Medulla oblongata (tissue), 1 donor: ENCODE measurements around the gene LDB2.

ENCODE experiments used
- DNase-seq: peaks from one replicate; pipeline ENCODE4 v3.0.0-alpha.2; 2015; ENCODE audit errors: extremely low spot score

LDB2 gene

GRCh38 chr4:16802044-16802443 is 96.4 kb downstream of the LDB2 start:
- DNase-seq: no peak

- no peak for DNase-seq
These were observed 97.1 kb downstream of the LDB2 start for GRCh38 chr4:16801356-16801755.

- DNase-seq: peak; percentile 73
These were observed 103.5 kb downstream of the LDB2 start for GRCh38 chr4:16794816-16795445.

DNA sequence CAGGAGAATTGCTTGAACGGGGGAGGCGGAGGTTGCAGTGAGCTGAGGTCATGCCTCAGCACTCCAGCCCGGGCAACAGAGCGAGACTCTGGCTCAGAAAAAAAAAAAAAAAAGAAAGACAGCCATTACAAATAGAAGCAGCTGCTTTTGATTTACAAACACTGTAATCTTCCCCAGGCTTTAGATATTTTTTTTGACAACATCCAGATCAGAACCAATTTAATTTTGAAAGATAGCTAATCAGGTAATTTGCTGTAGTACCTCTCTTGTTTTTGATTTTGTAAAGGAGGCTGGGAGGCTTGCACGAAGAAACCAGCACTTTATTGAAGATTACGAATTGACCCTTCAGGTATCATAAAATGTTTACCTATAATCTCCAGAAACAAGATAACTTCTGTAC is 107.0 kb downstream of the LDB2 start:
- DNase-seq: no peak

- no peak for DNase-seq
These were observed 107.9 kb downstream of the LDB2 start for GRCh38 chr4:16790508-16790907.

GRCh38 chr4:16788868-16789267 is 109.6 kb downstream of the LDB2 start:
- no peak for DNase-seq

DNA sequence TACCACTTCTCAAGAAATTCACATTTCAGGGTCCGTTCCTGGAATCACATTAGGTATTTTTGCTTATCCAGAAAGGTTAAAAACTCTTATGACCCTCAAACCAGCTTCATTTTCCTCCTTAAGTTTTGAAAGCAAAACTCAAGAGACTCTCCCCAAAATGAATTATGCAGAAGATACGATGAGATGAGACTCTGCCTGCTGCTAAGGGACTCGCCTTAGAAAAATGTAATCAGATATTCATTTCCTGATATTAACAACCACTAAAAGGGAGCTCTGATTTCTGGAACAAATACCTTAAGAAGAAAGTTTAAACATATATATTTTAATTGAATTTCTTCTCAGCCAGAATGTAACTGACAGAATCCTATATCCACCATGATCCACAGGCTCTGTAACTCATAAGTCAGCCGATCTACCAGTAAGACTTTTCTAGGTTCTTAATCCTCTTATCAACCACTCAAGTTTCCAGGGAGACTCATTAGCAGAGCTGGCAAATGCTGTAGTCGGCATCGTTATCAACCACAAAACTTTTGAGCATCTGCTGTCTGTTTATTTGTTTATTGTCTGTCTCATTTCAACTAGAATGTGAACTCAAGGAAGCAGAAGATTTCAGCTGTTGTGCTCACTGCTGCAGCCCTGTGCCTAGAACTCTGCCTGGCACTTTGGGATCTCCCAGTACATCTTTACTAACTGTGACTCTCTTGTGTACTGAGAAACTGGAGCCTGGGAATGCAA is 112.5 kb downstream of the LDB2 start:
- DNase-seq: no peak

- no peak for DNase-seq
These were observed 115.3 kb downstream of the LDB2 start for GRCh38 chr4:16783119-16783518.

GRCh38 chr4:16779028-16779675 is 119.3 kb downstream of the LDB2 start:
- DNase-seq: no peak

GRCh38 chr4:16777726-16778125 is 120.7 kb downstream of the LDB2 start:
- DNase-seq: no peak

DNA sequence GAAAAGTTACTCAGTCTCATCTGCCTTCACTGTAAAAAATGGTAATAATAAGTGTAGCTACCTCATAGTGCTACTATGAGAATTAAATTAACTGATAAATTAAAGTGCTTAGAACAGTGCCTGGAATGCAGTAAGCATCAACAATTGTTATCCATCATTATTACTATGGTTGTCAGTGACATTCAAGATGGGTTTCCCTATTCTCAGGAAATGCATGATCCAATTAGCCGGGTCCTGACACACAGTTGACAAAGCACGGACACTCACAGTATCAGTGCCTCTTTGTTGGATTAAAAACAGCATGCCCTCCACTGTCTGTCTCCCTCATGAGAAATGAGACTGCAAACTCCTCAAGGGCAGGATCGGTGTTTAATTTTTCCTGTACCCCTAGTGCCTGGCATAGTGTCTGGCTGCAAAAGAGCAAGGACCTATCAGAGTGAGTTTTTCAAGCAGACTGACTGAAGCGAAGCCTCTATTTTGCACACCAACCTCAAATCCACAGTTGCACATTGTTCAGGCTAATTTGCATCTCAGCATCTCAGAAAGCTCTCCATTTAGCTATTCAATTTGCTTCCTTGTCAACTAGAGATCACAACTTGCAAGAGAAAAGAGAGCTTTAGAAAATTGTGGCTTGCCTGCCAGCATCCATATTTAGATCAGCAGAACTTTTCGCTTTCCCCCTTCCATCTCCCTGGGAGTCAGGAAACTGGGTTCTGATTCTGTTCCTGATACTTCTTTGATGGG is 122.9 kb downstream of the LDB2 start:
- peak; percentile 22 for DNase-seq

DNA sequence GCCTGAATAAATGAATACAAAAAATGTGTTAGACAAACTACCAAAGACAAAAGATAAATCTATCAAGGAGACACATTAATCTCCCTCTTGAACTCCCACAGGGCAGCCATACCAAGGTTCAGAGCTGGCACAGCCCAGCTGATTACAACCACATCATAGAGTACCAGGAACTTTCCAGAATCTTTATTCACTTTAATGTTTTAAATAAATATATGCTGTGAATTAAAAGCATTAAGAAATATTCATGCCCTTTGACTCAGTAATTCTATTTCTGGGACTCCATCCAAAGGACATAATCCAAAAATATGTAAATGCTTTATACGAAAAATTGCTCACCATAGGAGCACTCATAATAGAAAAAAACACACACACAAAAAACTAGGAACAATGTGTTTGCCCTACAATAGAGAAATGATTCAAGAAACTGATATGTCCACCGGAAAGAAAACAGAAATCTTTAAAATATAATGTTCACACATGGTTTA is 126.0 kb downstream of the LDB2 start:
- no peak for DNase-seq

GRCh38 chr4:16770710-16771285 is 127.6 kb downstream of the LDB2 start:
- no peak for DNase-seq

DNA sequence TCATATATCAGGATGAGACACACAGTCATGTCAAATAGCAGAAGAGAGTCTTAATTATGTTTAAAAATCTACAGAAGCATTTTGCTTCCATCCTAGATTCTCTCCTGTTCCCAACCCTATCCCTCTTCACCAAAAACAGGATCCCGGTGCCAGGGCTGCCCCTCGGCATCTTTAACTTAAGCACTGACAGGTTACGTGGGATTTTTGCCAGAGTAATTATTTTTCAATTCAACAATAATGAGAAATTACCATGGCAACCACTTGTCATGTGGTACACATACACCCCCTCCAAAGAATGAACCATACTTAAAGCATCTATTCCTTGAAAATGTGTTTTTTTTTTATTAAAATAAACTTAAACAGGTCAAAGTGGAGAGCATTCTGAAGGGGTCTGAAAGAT is 130.6 kb downstream of the LDB2 start:
- no peak for DNase-seq

GRCh38 chr4:16767251-16767650 is 131.2 kb downstream of the LDB2 start:
- DNase-seq: no peak

DNA sequence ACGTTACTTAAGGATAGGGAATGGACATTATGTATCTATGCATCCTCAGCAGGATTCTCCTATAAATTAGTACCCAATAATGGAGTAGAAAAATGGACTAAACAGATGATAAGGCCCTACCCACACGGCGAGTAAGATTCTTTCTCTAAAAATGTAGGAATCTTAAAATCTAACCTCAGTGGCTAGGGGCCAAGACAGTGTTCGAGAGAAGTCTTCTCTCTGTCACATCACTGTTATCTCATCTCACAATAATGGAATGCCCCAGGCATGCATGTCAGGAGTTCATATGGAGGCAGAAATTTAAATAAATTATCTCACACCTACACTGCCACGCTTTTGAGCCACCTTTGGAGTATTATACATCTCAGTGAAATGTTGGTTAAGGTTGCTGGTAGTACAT is 132.9 kb downstream of the LDB2 start:
- DNase-seq: no peak

DNA sequence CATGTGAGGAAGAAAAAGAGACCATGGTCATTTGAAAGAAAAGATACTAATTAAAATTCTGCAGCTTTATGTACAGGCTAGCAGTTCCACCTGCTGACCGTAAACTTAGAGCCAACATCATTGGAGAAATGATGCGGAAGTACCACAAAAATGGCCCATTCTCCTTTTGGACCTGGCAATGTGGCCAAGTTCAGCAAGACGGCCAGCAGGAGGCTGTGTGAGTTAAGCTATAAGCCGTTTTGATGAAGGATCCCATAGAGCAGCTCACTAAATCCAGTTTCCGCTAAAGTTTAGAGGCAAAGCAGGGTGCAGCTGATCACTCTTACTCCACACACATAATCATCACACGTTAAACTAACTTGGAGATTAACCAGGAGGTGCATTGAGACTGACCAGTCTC is 133.8 kb downstream of the LDB2 start:
- peak; percentile 35 for DNase-seq

- no peak for DNase-seq
These were observed 137.7 kb downstream of the LDB2 start for GRCh38 chr4:16760617-16761363.

DNA sequence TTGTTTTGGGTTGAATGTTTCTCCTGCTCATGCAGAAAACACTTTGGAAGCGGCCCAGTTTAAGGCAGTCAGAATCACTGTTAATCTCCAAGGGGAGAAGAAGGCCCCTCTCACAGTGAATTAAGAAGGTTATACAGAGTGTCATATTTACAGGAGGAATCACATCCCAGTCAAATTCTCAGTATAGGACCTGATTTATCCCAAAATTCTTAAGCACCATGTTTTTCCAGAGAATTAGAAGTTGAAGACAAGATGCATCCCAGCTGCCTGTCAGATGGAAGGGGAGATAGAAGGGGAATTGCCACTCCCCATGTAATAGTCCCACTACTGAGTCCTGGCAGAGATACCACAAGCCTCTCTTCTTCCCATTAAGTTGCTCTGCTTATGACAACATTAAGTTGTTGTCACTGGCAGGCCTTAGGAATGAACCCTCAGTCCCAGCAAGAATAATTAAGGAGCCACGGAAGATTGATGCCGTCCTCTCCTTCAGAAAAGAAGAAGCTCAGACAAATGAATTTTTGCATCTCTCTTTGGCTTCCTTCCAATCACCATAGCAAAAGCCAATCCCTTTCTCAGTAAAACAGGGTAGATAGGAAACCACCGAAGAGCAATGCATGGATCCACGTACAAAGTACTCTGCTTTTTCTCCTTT is 138.4 kb downstream of the LDB2 start:
- no peak for DNase-seq

- no peak for DNase-seq
These were observed 139.6 kb downstream of the LDB2 start for GRCh38 chr4:16758816-16759215.

GRCh38 chr4:16758255-16758654 is 140.2 kb downstream of the LDB2 start:
- no peak for DNase-seq
